Measurements from ENCODE around the gene CYFIP1.
"Not testable (repeated sequence)": the region's sequence is repeated elsewhere in the genome, so short reads cannot be mapped to it uniquely, and the experiment has no call there.

The CYFIP1 gene

DNA sequence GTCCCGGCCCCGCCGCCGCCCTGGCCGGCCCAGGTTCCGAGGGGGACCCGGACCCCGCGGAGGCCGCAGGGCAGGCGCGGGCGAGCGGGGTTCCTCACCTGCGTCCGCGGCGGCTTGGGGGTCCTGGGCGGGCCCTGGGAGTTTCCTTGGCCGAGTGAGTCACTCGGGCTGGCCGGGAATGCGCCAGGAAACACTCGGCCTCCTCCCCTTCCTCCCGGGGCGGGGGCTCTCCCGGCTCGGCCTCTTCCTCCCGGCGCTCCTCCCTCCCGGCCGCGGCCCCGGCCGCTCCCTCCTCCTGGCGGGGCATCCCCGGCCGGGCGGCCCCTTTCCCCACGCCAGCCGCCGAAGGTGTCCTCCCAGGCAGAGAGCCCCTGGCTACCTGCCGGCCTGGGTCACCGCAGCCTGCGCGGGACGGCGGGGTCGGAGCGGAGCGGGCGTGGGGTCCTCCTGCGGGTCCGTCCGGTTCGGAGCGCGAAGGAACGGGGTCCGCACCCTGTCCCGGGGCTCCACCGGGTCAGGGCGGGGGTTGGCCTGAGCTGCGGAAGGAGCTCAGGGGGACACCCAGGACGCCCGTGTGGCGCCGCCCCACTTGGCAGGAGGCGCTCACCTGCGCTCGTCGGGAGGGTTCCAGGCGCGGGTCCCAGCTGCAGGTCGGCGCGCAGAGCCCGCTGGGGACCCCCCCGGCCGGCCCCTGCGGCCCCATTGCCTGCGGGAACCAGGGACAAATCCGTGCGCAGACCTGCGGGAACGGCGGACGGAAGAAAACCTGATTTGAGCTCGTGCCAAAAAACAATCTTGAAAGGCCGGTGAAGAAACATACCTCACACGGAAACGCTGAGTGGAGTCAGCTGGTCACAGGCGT is at the start of gene CYFIP1:
Gene CYFIP1 (minus strand): TSS at position 180 of the 862 bp plus-strand sequence. CDS start 33,083 bp downstream, outside the sequence.
- peaks cover 11% of the 10 kb centered on the region for H3K27me3 ChIP-seq (ENCODE audit: control insufficient read depth, insufficient read depth, low read length)
- no peaks in the 10 kb centered on the region for H3K9me3 ChIP-seq (ENCODE audit: control insufficient read depth, insufficient read depth, low read length)
- peak within 1 kb of the TSS; percentile 100 for H3K4me3 ChIP-seq (ENCODE audit: low read length)
- peaks cover 2% of the 10 kb centered on the region; the same call in 1 of the 2 replicates for H3K4me1 ChIP-seq (ENCODE audit: control insufficient read depth, insufficient read depth, low read length)
- no peak for DNase-seq (ENCODE audit: low read depth, low spot score)
- H3K36me3 ChIP-seq (ENCODE audit: control insufficient read depth, insufficient read depth, low read length), result no peaks in the 10 kb centered on the region
- no CpG with 5 or more reads among the region's 93 CpGs for WGBS (ENCODE audit: insufficient coverage, insufficient read length)
- no peak within 1 kb of the TSS for H3K27ac ChIP-seq (ENCODE audit: low read length)

DNA sequence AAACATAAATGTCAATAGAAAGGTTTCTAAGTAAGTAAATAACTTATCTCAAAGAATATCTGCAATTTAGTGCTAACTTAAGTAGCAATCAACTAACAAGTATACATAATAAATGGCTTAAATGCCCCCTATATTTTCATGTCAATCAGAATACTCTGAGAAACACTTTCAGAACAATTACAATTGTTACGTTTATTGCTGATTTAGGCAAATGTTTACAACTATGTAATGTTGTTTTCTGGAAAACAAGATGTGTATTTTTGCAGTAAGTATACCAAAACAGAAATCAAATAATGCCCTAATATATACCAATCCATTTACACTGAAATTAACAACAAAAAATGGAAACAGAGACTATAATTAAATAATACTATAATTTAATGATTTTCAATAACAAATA is 46.0 kb upstream of the CYFIP1 start:
- H3K4me1 ChIP-seq (ENCODE audit: control insufficient read depth, insufficient read depth, low read length), result no peaks in the 10 kb centered on the region
- DNase-seq (ENCODE audit: low read depth, low spot score), result no peak
- no peaks in the 10 kb centered on the region for H3K27me3 ChIP-seq (ENCODE audit: control insufficient read depth, insufficient read depth, low read length)
- no peak overlapping the region for H3K4me3 ChIP-seq (ENCODE audit: low read length)
- H3K36me3 ChIP-seq (ENCODE audit: control insufficient read depth, insufficient read depth, low read length), result no peaks in the 10 kb centered on the region; the same call in 1 of the 2 replicates
- H3K9me3 ChIP-seq (ENCODE audit: control insufficient read depth, insufficient read depth, low read length), result no peaks in the 10 kb centered on the region
- no CpG with 5 or more reads among the region's 1 CpG for WGBS (ENCODE audit: insufficient coverage, insufficient read length)
- H3K27ac ChIP-seq (ENCODE audit: low read length), result no peak overlapping the region

DNA sequence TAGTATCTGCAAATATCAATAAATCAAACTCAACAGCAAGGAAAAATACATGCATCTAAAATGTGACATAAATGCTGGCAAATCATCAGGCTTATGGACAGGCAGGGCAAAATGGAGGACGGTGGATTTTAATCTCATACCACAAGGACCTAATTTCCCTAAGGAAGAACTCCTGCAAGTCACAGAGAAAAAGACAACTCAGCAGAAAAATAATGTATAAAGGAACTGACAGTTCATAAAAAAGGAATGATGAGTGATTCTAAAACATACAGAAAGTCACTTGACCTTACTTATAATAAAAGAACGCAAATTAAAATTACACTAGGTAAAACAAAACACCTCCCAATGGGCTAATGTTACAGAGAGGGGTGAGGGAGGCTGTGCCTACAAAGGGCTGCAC is 42.0 kb upstream of the CYFIP1 start:
- H3K9me3 ChIP-seq (ENCODE audit: control insufficient read depth, insufficient read depth, low read length), result no peaks in the 10 kb centered on the region
- no peaks in the 10 kb centered on the region for H3K4me1 ChIP-seq (ENCODE audit: control insufficient read depth, insufficient read depth, low read length)
- no peak overlapping the region for H3K27ac ChIP-seq (ENCODE audit: low read length)
- DNase-seq (ENCODE audit: low read depth, low spot score), result no peak
- no peak overlapping the region for H3K4me3 ChIP-seq (ENCODE audit: low read length)
- H3K27me3 ChIP-seq (ENCODE audit: control insufficient read depth, insufficient read depth, low read length), result no peaks in the 10 kb centered on the region
- no CpG with 5 or more reads among the region's 2 CpGs for WGBS (ENCODE audit: insufficient coverage, insufficient read length)
- peaks cover 4% of the 10 kb centered on the region; the same call in 1 of the 2 replicates for H3K36me3 ChIP-seq (ENCODE audit: control insufficient read depth, insufficient read depth, low read length)

DNA sequence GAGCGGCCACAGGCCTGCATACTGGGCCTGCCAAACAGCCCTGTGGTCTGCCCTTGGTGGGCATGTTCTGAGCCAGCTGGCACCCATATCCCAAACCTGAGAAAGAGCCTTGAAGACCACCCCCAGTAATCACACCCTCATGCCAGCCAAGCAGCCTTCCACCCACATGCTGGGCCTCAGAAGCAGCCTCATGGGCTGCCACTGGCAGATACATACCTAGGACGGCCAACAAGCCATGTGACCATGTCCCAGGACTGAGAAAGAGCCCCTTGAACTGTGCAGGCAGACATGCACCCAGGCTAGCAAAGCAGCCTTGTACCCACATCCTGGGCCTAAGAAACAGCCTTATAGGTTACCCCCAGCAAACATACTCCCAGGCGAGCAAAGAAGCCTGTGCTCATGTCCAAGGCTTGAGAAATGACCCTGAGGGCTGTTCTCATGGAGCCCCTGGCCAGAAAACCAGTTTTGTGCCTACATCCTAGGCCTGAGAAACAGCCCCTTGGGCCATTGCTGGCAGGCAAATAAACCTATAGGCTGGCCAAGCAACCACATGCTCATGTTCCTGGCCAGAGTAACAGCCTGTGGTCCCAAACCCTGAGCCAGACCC is 34.3 kb upstream of the CYFIP1 start:
- Histone ChIP-seq H3K27me3 (ENCODE audit: control insufficient read depth, insufficient read depth, low read length) (no peaks in the 10 kb centered on the region), H3K9me3 (ENCODE audit: control insufficient read depth, insufficient read depth, low read length) (no peaks in the 10 kb centered on the region), H3K27ac (ENCODE audit: low read length) (no peak overlapping the region), H3K4me3 (ENCODE audit: low read length) (no peak overlapping the region), H3K36me3 (ENCODE audit: control insufficient read depth, insufficient read depth, low read length) (peaks cover 4% of the 10 kb centered on the region; the same call in 1 of the 2 replicates), H3K4me1 (ENCODE audit: control insufficient read depth, insufficient read depth, low read length) (no peaks in the 10 kb centered on the region; the same call in 1 of the 2 replicates)
- no CpG with 5 or more reads among the region's 3 CpGs for WGBS (ENCODE audit: insufficient coverage, insufficient read length)
- no peak for DNase-seq (ENCODE audit: low read depth, low spot score)

DNA sequence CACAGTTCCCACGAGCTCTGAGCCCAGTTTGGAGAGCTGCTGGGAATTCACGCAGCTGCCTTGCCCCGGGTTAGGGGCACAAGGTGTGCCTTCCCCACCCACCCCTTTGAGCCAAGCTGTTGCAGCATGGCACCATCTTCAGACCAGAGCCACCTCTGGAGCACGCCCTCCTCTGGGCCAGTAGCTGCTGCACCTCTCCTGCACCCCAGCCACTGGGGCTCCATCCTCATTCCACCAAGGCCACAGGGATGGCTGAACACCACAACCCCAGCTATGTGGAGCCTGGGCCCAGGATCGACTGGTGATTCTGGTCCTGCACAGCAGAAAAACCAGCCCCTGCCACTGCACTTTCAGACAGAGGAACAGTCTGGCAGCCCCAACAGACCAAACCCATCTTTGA is 33.5 kb upstream of the CYFIP1 start:
- H3K36me3 ChIP-seq (ENCODE audit: control insufficient read depth, insufficient read depth, low read length), result no peaks in the 10 kb centered on the region

DNA sequence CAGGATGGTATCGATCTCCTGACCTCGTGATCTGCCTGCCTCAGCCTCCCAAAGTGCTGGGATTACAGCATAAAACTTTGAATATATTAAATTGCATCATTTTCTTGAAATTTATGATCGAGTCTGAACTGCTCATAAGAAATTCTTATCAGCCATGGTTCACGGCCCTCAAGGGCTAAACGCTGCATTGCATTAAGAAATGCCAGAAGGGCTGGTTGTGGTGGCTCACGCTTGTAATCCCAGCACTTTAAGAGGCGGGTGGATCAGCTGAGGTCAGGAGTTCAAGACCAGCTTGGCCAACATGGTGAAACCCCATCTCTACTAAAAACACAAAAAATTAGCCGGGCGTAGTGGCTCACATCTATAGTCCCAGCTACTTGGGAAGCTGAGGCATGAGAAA is 32.4 kb upstream of the CYFIP1 start:
- not testable (repeated sequence) for H3K9me3 ChIP-seq (ENCODE audit: control insufficient read depth, insufficient read depth, low read length); H3K27me3 ChIP-seq (ENCODE audit: control insufficient read depth, insufficient read depth, low read length); H3K27ac ChIP-seq (ENCODE audit: low read length); H3K4me1 ChIP-seq (ENCODE audit: control insufficient read depth, insufficient read depth, low read length); DNase-seq (ENCODE audit: low read depth, low spot score); H3K4me3 ChIP-seq (ENCODE audit: low read length); H3K36me3 ChIP-seq (ENCODE audit: control insufficient read depth, insufficient read depth, low read length)
- no CpG with 5 or more reads among the region's 9 CpGs for WGBS (ENCODE audit: insufficient coverage, insufficient read length)

More for the DNA sequence above, 33.5 kb upstream of the CYFIP1 start:
- Histone ChIP-seq H3K4me3 (ENCODE audit: low read length) (no peak overlapping the region), H3K9me3 (ENCODE audit: control insufficient read depth, insufficient read depth, low read length) (no peaks in the 10 kb centered on the region), H3K4me1 (ENCODE audit: control insufficient read depth, insufficient read depth, low read length) (no peaks in the 10 kb centered on the region; the same call in 1 of the 2 replicates), H3K27me3 (ENCODE audit: control insufficient read depth, insufficient read depth, low read length) (no peaks in the 10 kb centered on the region), H3K27ac (ENCODE audit: low read length) (no peak overlapping the region)
- no CpG with 5 or more reads among the region's 5 CpGs for WGBS (ENCODE audit: insufficient coverage, insufficient read length)
- no peak for DNase-seq (ENCODE audit: low read depth, low spot score)

DNA sequence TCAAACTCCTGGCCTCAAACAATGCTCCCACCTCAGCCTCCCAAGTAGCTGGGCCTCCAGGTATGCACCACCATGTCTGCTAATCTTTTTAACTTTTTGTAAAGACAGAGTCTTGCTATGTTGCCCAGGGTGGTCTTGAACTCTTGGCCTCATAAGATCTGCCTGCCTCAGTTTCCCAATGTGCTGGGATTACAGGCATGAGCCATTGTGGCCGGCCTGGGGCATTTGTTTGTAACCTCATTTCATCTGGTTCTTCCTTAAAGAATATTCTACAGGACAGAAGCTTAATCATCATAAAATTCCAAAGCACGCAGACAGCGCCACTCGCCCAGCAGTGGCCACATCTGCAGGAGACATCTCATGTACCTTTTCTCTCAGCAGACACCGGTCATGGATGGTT is 23.6 kb upstream of the CYFIP1 start:
- H3K4me3 ChIP-seq (ENCODE audit: low read length), result no peak overlapping the region
- no peaks in the 10 kb centered on the region for H3K4me1 ChIP-seq (ENCODE audit: control insufficient read depth, insufficient read depth, low read length)
- H3K27me3 ChIP-seq (ENCODE audit: control insufficient read depth, insufficient read depth, low read length), result no peaks in the 10 kb centered on the region
- WGBS (ENCODE audit: insufficient coverage, insufficient read length), result no CpG with 5 or more reads among the region's 5 CpGs
- H3K27ac ChIP-seq (ENCODE audit: low read length), result no peak overlapping the region
- DNase-seq (ENCODE audit: low read depth, low spot score), result no peak
- peaks cover 6% of the 10 kb centered on the region; the same call in 1 of the 2 replicates for H3K36me3 ChIP-seq (ENCODE audit: control insufficient read depth, insufficient read depth, low read length)
- H3K9me3 ChIP-seq (ENCODE audit: control insufficient read depth, insufficient read depth, low read length), result no peaks in the 10 kb centered on the region

DNA sequence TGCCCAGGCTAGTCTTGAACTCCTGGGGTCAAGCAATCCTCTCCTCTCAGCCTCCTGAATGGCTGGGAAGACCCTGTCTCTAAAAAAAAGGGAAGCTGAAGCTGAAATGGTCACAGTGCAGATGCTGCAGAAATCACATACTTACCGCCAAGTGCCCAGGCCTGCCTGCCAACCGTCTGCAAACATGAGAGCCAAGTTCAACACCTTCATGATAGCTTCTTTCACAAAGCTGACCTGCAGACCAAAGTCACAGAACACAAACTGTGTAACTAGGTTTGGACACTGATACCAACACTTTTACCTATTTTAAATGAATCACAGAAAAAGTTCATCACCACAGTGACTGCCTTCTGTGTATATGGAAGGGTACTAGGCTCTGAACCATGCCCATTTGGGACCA is 22.8 kb upstream of the CYFIP1 start:
- H3K9me3 ChIP-seq (ENCODE audit: control insufficient read depth, insufficient read depth, low read length), result no peaks in the 10 kb centered on the region
- H3K4me3 ChIP-seq (ENCODE audit: low read length), result no peak overlapping the region
- H3K27me3 ChIP-seq (ENCODE audit: control insufficient read depth, insufficient read depth, low read length), result no peaks in the 10 kb centered on the region
- peaks cover 6% of the 10 kb centered on the region; the same call in 1 of the 2 replicates for H3K36me3 ChIP-seq (ENCODE audit: control insufficient read depth, insufficient read depth, low read length)
- H3K27ac ChIP-seq (ENCODE audit: low read length), result no peak overlapping the region
- H3K4me1 ChIP-seq (ENCODE audit: control insufficient read depth, insufficient read depth, low read length), result no peaks in the 10 kb centered on the region
- WGBS (ENCODE audit: insufficient coverage, insufficient read length), result no CpG with 5 or more reads among the region's 2 CpGs
- DNase-seq (ENCODE audit: low read depth, low spot score), result no peak

DNA sequence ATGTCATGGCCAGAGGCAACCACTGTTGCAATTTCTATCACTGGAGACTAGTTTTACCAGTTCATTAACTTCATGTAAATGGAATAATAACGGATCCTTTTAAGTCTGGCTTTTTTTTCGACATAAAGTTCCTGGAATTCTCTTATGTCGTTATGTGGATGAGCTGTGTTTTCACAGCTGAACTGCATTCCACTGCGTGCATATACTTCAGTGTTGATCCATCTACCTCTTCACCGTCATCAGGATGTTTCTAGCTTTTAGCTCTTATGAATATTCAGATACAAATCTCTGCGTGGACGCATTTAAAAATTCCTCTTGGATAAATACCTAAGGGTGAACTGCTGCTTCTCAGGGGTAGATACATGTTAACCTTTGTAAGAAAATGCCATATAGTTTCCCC is 15.6 kb upstream of the CYFIP1 start:
- H3K36me3 ChIP-seq (ENCODE audit: control insufficient read depth, insufficient read depth, low read length), result no peaks in the 10 kb centered on the region
- H3K9me3 ChIP-seq (ENCODE audit: control insufficient read depth, insufficient read depth, low read length), result no peaks in the 10 kb centered on the region
- H3K27ac ChIP-seq (ENCODE audit: low read length), result no peak overlapping the region
- no peaks in the 10 kb centered on the region for H3K4me1 ChIP-seq (ENCODE audit: control insufficient read depth, insufficient read depth, low read length)
- no peaks in the 10 kb centered on the region for H3K27me3 ChIP-seq (ENCODE audit: control insufficient read depth, insufficient read depth, low read length)
- DNase-seq (ENCODE audit: low read depth, low spot score), result no peak
- no CpG with 5 or more reads among the region's 7 CpGs for WGBS (ENCODE audit: insufficient coverage, insufficient read length)
- no peak overlapping the region for H3K4me3 ChIP-seq (ENCODE audit: low read length)

DNA sequence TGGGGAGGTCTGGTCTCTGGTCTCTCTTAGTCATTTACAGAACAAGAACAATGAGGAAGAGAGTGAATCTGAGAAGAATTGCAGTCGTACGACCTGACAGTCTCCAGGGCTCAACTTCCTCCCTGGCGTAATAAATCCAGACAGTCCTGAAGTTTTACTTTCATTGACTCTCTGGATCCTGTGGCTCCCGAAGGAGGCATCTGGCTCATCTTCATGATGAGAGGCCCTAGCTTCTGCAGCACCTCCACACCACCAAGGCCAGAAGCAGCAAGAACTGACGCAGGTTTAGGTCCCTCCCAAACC is 11.8 kb upstream of the CYFIP1 start:
- no peak for DNase-seq (ENCODE audit: low read depth, low spot score)
- no peak overlapping the region for H3K4me3 ChIP-seq (ENCODE audit: low read length)
- no peak overlapping the region for H3K27ac ChIP-seq (ENCODE audit: low read length)
- H3K27me3 ChIP-seq (ENCODE audit: control insufficient read depth, insufficient read depth, low read length), result no peaks in the 10 kb centered on the region
- whole genome bisulfite sequencing (ENCODE audit: insufficient coverage, insufficient read length), result no CpG with 5 or more reads among the region's 5 CpGs
- H3K36me3 ChIP-seq (ENCODE audit: control insufficient read depth, insufficient read depth, low read length), result no peaks in the 10 kb centered on the region
- H3K9me3 ChIP-seq (ENCODE audit: control insufficient read depth, insufficient read depth, low read length), result no peaks in the 10 kb centered on the region
- H3K4me1 ChIP-seq (ENCODE audit: control insufficient read depth, insufficient read depth, low read length), result no peaks in the 10 kb centered on the region
